Amygdala (tissue), 56 donors: ENCODE results near the gene ANO10.
A peak's percentile ranks its signal among the peaks of the same experiment; 100 is the strongest.

Experiments
- DNase-seq, 56 donors: peaks; one replicate each; lab custom pipeline; 2025; lab: John Stamatoyannopoulos, UW

ANO10 gene

GRCh38 chr3:43391621-43392020 is 230.2 kb downstream of the ANO10 start:
- no peak for DNase-seq

GRCh38 chr3:43390255-43390588 is 231.6 kb downstream of the ANO10 start:
- DNase-seq = no peak

GRCh38 chr3:43389388-43390254 is 232.2 kb downstream of the ANO10 start:
- peak in 2 of 56 donors; percentile 14 to 24 for DNase-seq

DNA sequence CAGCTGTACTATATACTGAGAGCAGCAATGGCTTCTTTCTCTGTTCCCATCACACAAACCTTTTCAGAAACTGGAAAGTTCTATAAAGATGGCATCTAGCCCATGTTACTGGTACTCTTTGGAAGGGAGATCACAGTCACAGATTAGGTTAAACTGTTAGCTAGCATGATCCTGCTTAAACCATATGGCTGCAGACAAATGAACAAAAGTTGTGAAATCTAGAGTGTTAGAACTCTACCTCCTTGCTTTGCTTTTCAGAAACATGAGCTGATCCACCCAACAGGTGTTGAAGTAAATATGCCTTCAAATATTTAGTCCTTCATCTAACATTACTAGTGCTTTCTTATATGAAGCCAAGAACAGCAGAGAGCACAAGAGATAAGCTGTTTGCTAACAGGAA is 232.9 kb downstream of the ANO10 start:
- no peak for DNase-seq

- DNase-seq = no peak
Measured at GRCh38 chr3:43388175-43388574, 233.6 kb downstream of the ANO10 start.

GRCh38 chr3:43379343-43379742 is 242.5 kb downstream of the ANO10 start:
- no peak for DNase-seq

DNA sequence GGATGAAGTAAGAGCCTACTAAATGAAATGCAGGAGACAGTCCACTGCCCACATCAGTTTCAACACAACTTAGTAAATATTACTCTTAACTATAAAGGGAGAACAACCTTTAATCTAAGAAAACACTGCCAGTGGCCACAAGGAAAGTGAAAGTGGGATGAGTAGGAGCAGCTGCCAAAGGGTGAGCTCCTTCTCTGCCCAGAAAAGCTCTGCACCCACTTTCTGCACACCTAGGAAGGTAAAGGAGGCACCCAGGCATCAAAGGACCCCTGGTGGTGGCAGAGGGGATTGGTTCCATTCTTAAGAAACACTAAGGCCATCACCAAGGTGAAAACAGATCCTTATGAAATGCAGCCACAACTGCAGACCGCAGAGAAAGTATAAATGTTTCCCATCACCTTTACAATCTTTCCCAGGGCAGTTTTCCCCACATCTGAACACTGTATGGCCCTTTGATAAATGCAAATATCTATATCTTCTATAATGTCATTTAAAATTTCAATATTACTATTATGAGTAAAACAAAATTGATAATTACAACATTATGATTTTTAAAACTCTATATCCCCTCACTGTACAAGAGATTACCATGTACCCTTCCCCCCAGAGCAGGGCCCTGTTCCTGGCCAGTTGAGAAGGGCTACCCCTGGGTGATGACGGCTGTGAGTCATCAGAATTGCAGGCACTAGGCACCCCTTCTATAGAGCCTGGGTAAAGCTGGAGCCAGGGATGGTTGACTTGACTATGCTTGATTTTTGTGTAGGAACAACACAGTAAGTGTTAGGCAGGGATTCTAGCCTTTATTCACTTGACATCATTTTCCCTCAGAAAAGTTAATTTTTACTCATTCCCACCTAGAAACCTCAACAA is 243.5 kb downstream of the ANO10 start:
- DNase-seq = no peak

GRCh38 chr3:43373560-43373928 is 248.3 kb downstream of the ANO10 start:
- no peak for DNase-seq

DNA sequence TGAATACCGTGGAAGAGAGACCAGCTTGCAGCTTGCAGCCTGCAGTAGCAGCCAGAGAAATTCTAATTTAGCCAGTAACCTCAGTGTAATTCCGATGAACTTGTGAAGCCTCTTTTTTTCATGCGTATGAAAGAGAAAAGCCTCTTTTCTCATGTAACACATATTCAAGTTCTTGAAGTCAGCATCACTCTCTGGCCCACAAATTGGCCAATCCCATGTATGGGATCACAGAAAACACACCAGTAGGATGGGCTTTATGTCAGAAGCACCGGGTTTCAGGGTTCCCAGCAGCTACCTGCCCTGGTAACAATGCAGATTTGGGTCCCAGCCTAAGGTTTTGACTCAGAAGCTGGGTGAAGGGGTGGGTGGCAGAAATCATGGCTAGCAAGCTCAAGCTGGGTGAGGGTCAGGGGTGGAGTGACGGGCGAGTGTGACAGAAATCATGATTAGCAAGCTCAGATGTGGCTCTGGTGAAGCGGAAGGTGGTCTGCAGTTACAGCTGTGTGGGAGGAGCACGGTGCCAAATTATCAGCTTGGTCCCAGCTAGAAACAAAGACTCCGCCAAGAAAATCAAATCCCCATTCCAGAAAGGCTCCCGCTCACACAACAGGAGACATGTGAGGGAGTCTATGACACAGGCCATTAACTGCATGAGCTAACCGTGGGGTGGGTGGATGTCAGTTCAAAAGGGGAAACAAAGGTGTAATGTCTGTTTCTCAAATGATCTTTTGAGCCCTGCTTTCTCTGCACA is 248.8 kb downstream of the ANO10 start:
- DNase-seq = no peak

DNA sequence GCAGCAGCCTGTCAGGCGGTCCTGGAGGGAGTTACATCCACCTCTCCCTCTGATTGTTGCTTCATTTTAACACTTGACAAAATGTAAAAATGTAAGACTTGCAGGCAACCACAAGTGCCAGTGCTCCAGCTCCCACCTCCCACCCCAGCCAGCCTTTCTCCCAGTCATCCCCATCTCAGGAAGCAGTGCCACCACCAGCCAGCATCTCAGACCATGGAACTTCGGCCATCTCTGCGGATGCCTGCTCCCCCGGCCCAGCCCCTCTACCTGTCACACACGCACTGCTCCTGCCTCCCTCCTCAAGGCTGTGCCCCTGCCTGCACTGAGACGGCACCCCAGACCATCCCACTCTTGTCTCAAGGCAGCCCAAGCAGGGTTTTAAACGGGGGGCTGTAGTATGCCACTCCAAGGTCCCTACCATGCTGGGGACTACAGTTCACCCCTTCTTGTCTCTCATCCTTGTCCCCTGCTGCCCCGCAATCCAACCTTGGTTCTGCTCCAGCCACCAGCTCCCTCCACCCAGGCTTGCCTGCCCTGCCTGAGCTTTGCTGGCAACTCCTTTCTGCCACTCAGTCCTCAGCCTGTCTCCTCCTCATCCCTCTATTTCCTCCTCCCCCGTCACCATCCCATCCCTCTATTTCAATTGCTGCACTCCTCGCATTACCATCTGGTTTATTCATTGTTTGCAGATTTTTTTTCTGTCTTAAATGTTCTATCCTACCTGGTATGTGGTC is 249.6 kb downstream of the ANO10 start:
- DNase-seq = no peak

DNA sequence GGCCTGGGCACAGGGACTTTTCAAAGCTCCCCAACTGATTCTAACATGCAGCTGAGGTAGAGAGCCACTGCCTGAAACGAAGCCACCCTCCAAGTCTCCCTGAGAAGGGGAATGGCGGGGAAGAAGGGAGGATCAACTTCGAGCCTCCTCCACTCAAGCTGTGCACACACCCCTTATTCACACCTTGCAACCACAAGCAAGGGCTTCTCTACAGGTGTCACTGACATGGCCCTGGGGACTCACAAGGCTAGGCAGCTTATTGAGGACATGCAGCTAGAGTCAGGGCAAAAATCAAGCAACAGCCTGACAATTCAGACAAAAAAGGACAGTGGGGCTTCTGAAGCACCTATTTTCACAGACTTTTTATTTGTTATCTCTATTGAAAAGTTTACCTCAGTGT is 250.3 kb downstream of the ANO10 start:
- no peak for DNase-seq

- DNase-seq = no peak
Measured at GRCh38 chr3:43370293-43370980, 251.4 kb downstream of the ANO10 start.

GRCh38 chr3:43369404-43370292 is 252.2 kb downstream of the ANO10 start:
- DNase-seq = no peak

DNA sequence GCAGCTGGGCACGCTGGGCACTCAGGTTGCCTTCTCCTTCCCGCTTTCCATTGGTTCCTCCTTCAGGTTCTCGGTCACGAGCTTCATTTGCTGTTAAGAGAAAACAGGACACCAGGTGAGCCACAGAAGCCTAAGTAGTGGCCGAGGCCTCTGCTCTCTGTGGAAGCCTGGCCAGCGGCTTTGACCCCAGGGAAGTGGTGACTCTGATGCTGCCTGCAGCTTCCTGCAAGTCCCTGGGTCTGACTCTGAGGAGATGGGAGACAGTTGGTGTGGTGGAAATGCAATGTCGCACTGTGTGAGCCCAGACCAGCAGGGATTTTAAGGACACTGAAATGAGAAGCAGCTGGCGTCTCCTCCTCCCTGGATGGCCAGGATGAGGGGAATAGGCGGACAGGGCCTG is 254.9 kb downstream of the ANO10 start:
- DNase-seq = no peak

GRCh38 chr3:43366481-43366880 is 255.3 kb downstream of the ANO10 start:
- no peak for DNase-seq

DNA sequence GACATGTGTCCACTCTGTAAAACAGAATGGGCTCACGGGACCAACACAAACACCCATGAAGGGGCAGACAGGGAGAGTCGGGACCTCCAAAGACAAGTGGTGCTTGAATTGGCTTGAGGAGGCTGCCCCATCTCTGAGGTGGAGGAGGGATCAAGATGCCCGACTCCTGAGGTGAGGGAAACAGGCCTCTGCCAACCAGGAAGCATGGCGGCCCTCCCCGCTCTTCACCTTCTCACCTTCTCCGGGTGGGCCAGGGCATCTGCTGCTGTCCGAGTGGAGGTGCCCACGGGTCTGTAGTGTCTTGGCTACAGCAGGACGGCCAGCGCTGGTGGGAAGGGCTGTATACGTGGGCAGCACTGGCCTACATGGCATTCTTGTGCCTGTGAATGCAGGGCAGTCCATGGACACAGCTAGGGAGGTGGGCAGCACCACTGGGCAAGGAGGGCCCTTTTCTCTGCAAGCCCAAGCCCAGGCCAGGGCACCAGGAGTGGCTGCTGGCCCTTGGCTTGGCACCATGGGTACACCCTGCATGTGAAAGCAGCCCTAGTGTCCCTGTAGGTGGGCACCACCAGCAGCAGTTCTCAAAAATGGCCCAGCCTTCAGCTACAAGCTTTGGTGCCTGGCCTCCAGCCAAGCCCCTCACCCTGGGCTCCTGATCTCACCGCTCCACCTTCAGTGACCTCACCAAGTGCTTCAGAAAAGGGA is 256.1 kb downstream of the ANO10 start:
- no peak for DNase-seq

- DNase-seq = no peak
Measured at GRCh38 chr3:43364926-43365325, 256.9 kb downstream of the ANO10 start.

DNA sequence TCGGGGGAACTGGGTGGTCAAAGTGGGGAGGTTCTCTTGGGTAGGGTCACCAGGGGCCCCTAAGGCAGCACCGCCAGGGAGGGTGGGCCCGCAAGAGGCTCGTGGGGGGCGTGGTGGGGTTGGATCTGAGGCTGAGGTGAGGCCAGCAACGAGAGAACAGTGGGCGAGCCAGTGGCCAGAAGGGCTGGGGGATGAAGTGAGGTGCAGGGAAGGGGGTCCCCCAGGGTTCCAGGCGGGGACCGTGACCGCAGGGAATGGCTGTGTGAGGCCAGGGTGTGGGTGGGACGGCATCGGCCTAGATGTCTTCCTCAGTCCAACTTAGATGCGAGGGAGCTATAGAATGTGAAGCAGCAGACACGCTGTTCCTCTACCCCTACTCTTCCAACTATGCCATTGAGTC is 257.3 kb downstream of the ANO10 start:
- DNase-seq = no peak
